Ishikawa (cell line): ENCODE data around the gene FMNL2.

Source experiments
- EGR1 ChIP-seq: IDR thresholded peaks from 2 replicates; pipeline ENCODE4 v1.6.1; 2012
- RAD21 ChIP-seq: IDR thresholded peaks from 2 replicates; pipeline ENCODE4 v1.6.1; 2012; ENCODE audit warnings: low read depth
- YY1 ChIP-seq: IDR thresholded peaks from 2 replicates; pipeline ENCODE4 v1.6.1; 2012; ENCODE audit warnings: low read depth

- no peak for TF ChIP-seq EGR1
- no peak for TF ChIP-seq YY1
- TF ChIP-seq RAD21, result no peak
Measured at GRCh38 chr2:152682663-152683062, 347.7 kb downstream of the FMNL2 start.
